ENCODE data around the gene AKAP9.
"Not testable (repeated sequence)": the region's sequence is repeated elsewhere in the genome, so short reads cannot be mapped to it uniquely, and the experiment has no call there.

AKAP9 gene

DNA sequence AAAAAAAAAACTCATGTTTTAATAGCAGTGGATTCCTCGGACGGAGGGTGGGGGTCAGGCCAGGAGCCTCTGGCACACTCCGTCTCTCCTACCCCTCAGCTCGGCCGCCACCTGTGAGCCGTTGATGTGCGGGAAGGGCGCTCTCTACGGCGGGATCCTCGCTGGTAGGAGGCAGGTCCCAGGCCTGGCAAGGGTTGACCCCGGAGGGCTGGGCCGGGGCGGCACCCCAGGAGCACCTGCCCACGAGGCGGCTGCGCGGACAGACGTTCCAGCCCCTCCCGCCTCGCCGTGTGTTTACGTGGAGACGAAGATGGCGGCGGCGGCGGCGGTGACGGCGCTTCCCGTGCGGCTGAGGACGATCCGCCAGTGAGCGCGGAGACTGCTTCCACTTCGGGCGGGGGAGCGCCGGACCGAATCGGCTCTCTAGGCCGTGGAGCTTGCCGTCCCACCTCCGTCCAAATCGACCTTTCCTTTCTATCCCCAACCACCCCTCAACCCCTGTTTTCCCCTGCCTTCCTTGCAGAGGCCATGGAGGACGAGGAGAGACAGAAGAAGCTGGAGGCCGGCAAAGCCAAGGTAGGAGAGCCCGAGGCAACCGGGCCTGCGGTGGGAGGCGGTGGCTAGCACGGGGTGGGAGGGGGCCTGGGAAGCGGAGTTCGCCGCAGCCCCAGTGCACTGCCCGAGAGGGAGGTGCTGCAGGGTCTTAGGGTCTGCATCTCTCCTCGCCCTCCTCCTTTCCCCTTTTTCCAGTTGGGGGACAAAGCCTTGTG, at the start of gene AKAP9:
Gene AKAP9 (plus strand): TSS at position 291 of the 770 bp plus-strand sequence. CDS start 238 bp downstream, at position 529.
- DNase-seq (ENCODE audit: low read depth), result peak; percentile 74

DNA sequence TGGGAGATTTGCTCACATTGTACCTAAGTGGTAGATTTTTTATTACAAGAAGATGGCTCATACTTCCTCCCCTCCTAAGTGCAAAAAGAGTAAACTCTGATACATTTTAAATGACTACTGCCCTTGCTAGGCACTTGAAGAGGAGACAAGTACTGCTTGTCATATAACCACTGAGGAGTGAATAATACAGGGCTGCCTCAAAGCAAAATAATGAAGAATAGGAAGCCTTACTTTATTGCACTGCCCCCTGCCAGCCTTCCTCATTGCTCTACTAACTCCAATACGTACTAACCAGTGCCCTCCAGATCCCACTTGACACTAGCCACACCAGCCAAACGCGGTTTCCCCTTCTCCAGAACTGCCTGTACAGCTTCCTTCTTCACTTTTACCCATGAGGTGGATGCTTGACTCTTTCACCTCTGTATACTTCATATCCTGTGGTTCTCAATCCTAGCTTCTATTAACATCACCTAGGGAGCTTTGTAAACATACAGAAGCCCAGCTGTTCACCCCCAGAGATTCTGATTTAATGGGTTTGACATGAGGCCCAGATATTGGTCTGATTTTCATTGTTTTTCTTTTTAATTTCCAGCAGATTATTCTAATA, 48.5 kb upstream of the AKAP9 start:
- no peak for DNase-seq (ENCODE audit: low read depth)

- peak; percentile 86 for DNase-seq (ENCODE audit: low read depth)
These were observed 47.8 kb upstream of the AKAP9 start for GRCh38 chr7:91892821-91893340.

- not testable (repeated sequence) for DNase-seq (ENCODE audit: low read depth)
These were observed 47.0 kb upstream of the AKAP9 start for GRCh38 chr7:91893699-91894098.

- DNase-seq (ENCODE audit: low read depth), result peak; percentile 81
These were observed 45.7 kb upstream of the AKAP9 start for GRCh38 chr7:91894781-91895480.

- DNase-seq (ENCODE audit: low read depth), result no peak
These were observed 42.2 kb upstream of the AKAP9 start for GRCh38 chr7:91898240-91898992.

DNA sequence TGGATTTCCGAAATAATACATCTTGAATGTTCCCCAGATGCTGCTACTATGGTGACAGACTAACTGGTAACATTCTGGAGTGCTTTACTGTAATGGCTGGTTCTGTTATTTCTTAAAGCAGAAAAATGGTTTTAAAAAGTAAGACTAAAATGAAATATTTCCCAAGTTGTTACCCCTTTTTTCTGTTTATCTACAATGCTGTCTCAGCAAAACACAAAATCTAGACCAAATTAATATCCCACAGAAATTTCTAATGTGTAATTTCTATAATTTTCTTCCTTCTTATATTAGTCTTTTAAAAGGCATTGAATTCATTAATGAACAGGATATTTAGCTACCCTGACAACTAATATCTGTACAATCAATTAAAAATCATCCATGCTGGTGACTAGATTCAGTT, 41.1 kb upstream of the AKAP9 start:
- no peak for DNase-seq (ENCODE audit: low read depth)

- DNase-seq (ENCODE audit: low read depth), result no peak
These were observed 30.5 kb upstream of the AKAP9 start for GRCh38 chr7:91910171-91910570.

GRCh38 chr7:91911121-91911520, 29.5 kb upstream of the AKAP9 start:
- DNase-seq (ENCODE audit: low read depth), result no peak

GRCh38 chr7:91912494-91912893, 28.2 kb upstream of the AKAP9 start:
- DNase-seq (ENCODE audit: low read depth), result peak; percentile 40

DNA sequence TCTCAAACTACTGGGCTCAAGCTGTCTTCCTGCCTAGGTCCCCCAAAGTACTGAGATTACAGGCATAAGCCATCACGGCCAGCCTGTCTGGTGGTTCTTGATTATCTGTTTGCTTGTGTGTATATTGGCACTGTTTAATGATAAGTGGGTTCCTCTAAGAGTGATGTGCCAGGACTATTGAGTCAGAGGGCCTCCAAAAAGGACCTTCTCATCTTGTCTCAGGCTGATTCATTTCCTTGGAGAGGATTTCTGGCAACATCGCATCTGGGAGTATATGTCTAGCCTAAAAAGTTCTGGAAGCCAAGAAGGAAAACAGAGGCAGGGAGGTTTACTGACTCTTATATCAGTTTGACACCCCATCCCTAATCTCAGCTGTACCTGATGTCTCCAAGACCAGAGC, 27.1 kb upstream of the AKAP9 start:
- no peak for DNase-seq (ENCODE audit: low read depth)

DNA sequence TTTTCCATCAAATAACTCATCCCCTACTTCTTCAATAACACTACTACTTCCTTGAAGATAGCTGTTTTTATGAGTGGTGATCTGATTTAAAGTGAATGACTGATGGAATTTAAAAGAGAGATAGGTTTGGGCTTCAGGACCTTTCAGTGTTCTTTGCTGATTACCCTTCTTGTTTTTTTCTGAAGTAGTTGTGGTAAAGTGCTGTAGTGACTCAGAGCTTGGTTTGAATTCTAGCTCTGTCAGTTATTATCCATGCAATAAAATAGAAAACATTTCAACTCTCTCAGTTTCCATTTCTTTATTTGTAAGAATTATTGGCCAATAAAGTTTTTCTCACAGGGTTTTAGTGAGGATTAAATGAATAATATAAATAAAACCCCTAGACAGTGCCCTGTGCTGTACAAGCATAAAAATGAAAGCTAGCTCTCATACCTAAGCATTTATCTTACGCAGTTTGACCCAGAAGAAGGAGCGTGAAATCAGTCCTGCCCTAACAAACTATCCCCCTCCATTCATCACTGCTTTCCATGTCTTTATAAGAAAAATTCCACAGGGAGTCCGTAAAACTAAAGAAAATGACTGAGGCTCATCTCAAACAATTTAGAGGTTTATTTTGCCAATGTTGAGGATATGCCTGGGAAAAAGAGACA, 25.1 kb upstream of the AKAP9 start:
- DNase-seq (ENCODE audit: low read depth), result peak; percentile 69

- DNase-seq (ENCODE audit: low read depth), result no peak
These were observed 24.6 kb upstream of the AKAP9 start for GRCh38 chr7:91916051-91916440.

- no peak for DNase-seq (ENCODE audit: low read depth)
These were observed 22.3 kb upstream of the AKAP9 start for GRCh38 chr7:91918356-91918755.

- DNase-seq (ENCODE audit: low read depth), result no peak
These were observed 17.8 kb upstream of the AKAP9 start for GRCh38 chr7:91922857-91923256.

- no peak for DNase-seq (ENCODE audit: low read depth)
These were observed 12.8 kb upstream of the AKAP9 start for GRCh38 chr7:91927912-91928311.

- no peak for DNase-seq (ENCODE audit: low read depth)
These were observed 11.2 kb upstream of the AKAP9 start for GRCh38 chr7:91929463-91929862.

DNA sequence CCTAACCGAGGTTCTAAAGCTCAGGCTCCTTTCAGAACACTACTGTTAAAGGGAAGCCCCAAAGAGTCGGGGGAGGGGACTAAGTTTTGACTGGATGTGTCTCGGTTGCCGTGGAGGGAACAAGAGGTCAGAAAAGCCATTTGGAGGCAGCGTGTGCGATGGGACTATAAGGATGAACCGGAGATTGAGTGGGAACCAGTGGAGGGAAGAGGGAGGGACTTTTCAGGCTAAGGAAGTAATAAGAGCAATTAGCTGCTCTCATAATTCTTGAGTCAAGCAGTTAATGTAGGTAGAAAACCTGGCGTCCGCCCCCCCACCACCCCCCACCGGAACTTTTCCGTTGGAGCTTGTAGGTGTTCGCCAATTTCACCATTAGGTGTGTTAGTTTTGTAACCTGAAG, 491 bp upstream of the AKAP9 start:
- DNase-seq (ENCODE audit: low read depth), result no peak

GRCh38 chr7:91941450-91941849, 788 bp downstream of the AKAP9 start:
- DNase-seq (ENCODE audit: low read depth), result peak; percentile 16

GRCh38 chr7:91942312-91942711, 1.6 kb downstream of the AKAP9 start:
- no peak for DNase-seq (ENCODE audit: low read depth)

DNA sequence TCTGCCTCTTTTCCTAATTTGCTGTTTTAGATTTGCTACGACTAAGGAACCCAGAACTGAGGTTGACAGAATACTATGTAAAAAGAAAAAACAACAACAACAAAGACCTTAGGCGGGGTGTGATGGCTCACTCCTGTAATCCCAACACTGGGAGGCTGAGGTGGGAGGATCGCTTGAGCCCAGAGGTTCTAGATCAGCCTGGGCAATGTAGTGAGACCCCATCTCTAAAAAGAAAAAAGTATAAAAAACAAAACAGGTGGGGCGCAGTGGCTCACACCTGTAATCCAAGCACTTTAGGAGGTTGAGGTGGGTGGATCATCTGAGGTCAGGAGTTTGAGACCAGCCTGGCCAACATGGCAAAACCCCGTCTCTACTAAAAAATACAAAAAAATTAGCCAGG, 4.3 kb downstream of the AKAP9 start:
- DNase-seq (ENCODE audit: low read depth), result not testable (repeated sequence)

DNA sequence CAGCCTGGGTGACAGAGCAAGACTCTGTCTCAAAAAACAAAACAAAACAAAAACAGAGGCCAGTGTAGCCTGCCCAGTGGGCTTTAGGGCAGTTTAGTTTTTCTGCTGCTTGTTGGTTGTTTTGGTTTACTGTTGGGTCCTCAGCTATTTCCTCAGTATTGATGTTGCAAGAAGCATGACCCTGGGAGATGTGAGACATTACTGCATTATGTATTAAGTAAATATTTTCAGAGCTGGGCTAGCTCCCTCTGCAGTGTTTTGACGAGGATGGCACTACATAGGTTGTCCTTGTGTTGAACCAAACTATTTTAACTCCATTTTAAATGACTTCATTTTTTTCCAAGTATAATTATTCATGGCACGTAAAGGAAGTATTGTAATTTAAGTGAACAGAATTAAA, 4.8 kb downstream of the AKAP9 start:
- DNase-seq (ENCODE audit: low read depth), result peak; percentile 92

Data from amniotic epithelial cell (primary cell).